NCI-H524 treated with DMSO at 0.1 percent for 48 hours (cell line): Measurements from ENCODE around the gene DOCK4.

ENCODE experiments used
- DNase-seq: peaks from one replicate; lab custom pipeline; 2025; lab: John Stamatoyannopoulos, UW

The DOCK4 gene

GRCh38 chr7:112006071-112006470, 200.1 kb downstream of the DOCK4 start:
- DNase-seq, result no peak

- DNase-seq, result no peak
Measured at GRCh38 chr7:112005205-112005775, 200.9 kb downstream of the DOCK4 start.

- DNase-seq, result no peak
Measured at GRCh38 chr7:112001091-112001826, 204.9 kb downstream of the DOCK4 start.

- DNase-seq, result no peak
Measured at GRCh38 chr7:111998326-111998725, 207.9 kb downstream of the DOCK4 start.

- no peak for DNase-seq
Measured at GRCh38 chr7:111997546-111997945, 208.7 kb downstream of the DOCK4 start.

GRCh38 chr7:111992601-111993000, 213.6 kb downstream of the DOCK4 start:
- no peak for DNase-seq

GRCh38 chr7:111990643-111991042, 215.6 kb downstream of the DOCK4 start:
- DNase-seq, result no peak

GRCh38 chr7:111987886-111988285, 218.3 kb downstream of the DOCK4 start:
- no peak for DNase-seq

- DNase-seq, result no peak
Measured at GRCh38 chr7:111987115-111987826, 218.9 kb downstream of the DOCK4 start.

- DNase-seq, result no peak
Measured at GRCh38 chr7:111986601-111987000, 219.6 kb downstream of the DOCK4 start.

- DNase-seq, result no peak
Measured at GRCh38 chr7:111985798-111986197, 220.4 kb downstream of the DOCK4 start.

GRCh38 chr7:111982804-111983203, 223.4 kb downstream of the DOCK4 start:
- DNase-seq, result no peak

- no peak for DNase-seq
Measured at GRCh38 chr7:111982133-111982532, 224.1 kb downstream of the DOCK4 start.

- DNase-seq, result no peak
Measured at GRCh38 chr7:111980725-111981124, 225.5 kb downstream of the DOCK4 start.

- DNase-seq, result no peak
Measured at GRCh38 chr7:111975346-111975745, 230.9 kb downstream of the DOCK4 start.

- no peak for DNase-seq
Measured at GRCh38 chr7:111960984-111961383, 245.2 kb downstream of the DOCK4 start.

GRCh38 chr7:111958896-111959295, 247.3 kb downstream of the DOCK4 start:
- no peak for DNase-seq

- no peak for DNase-seq
Measured at GRCh38 chr7:111958431-111958830, 247.8 kb downstream of the DOCK4 start.

GRCh38 chr7:111955616-111956015, 250.6 kb downstream of the DOCK4 start:
- DNase-seq, result no peak

- no peak for DNase-seq
Measured at GRCh38 chr7:111954474-111955381, 251.5 kb downstream of the DOCK4 start.

GRCh38 chr7:111954056-111954455, 252.1 kb downstream of the DOCK4 start:
- DNase-seq, result no peak

- no peak for DNase-seq
Measured at GRCh38 chr7:111953611-111954010, 252.6 kb downstream of the DOCK4 start.
